Thymus (tissue), 11 donors: ENCODE results near the gene PTMS. TPM values are rescaled to one million over a fixed set of nuclear protein-coding genes. Genes with fewer than 3 reads are reported as not detected.

Experiments used
- DNase-seq, 9 donors: peaks; one replicate each; pipeline ENCODE4 v3.0.0-alpha.2; 2013; ENCODE audit warnings: low spot score in 9 of 9, low read depth in 6 of 9, missing footprints in 1 of 9
- H3K27ac ChIP-seq, 2 donors: one replicate each; pipeline ENCODE4 v1.5.1; 2013; ENCODE audit warnings: control low read depth in 1 of 2, low read depth in 1 of 2, low read length in 1 of 2, mild to moderate bottlenecking in 1 of 2, moderate library complexity in 1 of 2
- H3K27me3 ChIP-seq, 2 donors: one replicate each; pipeline ENCODE4 v1.5.1; 2013; ENCODE audit warnings: low read length in 1 of 2; ENCODE audit not compliant: control insufficient read depth in 2 of 2, insufficient read depth in 1 of 2
- H3K36me3 ChIP-seq, 2 donors: one replicate each; pipeline ENCODE4 v1.5.1; 2013; ENCODE audit warnings: low read length in 1 of 2, mild to moderate bottlenecking in 1 of 2, moderate library complexity in 1 of 2; ENCODE audit not compliant: control insufficient read depth in 2 of 2, insufficient read depth in 2 of 2
- H3K4me1 ChIP-seq, 2 donors: one replicate each; pipeline ENCODE4 v1.5.1; 2013; ENCODE audit warnings: low read length in 2 of 2; ENCODE audit not compliant: control insufficient read depth in 2 of 2, insufficient read depth in 2 of 2
- H3K4me3 ChIP-seq, 2 donors: one replicate each; pipeline ENCODE4 v1.5.1; 2013; ENCODE audit warnings: low read length in 2 of 2, control low read depth in 1 of 2, mild to moderate bottlenecking in 1 of 2
- H3K9me3 ChIP-seq, 2 donors: one replicate each; pipeline ENCODE4 v1.5.1; 2013; ENCODE audit warnings: low read length in 1 of 2, mild to moderate bottlenecking in 1 of 2; ENCODE audit not compliant: control insufficient read depth in 2 of 2, insufficient read depth in 1 of 2
- WGBS: extraction: QIAGEN DNeasy Blood & Tissue Kit; methylation state at CpG from one replicate; pipeline ENCODE4 v1.1.7; 2013; 5-methylcytosine and 5-hydroxymethylcytosine counted together
- polyA plus RNA-seq: library from polyadenylated mRNA; stranded (reverse); fragments of 200-250 nt; gene quantifications from one replicate; pipeline ENCODE4 v1.2.3, GENCODE V29; 2013
- total RNA-seq: library from RNA; stranded (reverse); fragments of 120-200 nt; gene quantifications from one replicate; pipeline ENCODE4 v1.2.4, GENCODE V29; 2013
- donor health status: healthy.

Gene PTMS
- total and polyA plus RNA-seq, 2 donors = 21.9 to 186 TPM

DNA sequence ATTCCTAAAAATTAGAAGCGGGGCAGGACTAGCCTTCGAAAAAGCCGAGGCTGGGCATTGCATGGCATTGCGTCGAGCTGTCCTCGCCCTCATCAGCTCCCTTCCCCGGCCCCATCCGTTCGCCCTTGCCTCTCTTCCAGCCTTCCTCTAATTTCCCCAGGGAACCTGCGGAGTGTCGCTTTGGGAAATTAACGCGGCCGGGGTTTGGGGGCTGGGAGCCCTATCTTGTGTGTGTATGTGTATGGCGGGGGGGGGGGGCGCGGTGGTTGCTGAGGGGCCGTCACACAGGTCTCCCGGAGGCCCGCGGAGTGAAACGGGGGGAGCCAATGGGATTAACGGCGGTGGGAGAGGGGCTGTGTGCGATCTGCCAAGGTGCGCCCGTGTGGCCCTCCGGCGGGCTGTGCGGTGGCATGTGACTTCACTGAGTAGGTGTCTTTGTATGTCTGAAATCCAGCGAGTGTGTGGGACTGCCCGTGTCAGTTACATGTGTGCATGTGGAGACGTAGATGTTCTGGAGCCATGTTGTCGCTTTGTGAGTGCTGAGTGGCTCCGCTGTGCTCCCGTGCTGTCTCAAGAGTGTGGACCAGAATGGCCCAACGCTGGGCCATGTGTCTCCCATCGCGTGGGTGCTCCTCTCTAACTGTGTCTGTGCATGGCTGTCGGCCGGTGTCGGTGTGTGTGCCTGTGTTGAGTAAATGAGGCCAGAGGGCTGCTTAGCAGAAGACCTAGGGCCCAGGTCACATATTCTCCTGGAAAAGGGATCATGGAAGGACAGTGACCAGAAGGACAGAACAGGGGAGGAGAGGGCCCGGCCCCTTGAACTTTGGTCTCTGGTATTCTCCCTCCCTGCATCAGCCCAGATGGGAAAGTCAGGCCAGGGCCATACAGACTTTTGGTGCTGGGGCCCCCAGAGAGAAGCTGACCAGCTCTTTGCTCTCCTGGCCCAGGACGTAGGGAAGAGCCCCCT lies 1.5 kb downstream of the PTMS start:
- no peaks in the 10 kb centered on the region for H3K36me3 ChIP-seq
- peak overlapping the region; percentile 52 to 82 for H3K4me3 ChIP-seq
- WGBS = 41% methylated on average over 44 of the region's 44 CpGs
- H3K27me3 ChIP-seq = peaks cover 17 to 86% of the 10 kb centered on the region in 2 donors
- peaks cover 38 to 75% of the 10 kb centered on the region in 2 donors for H3K4me1 ChIP-seq
- peaks cover 0 to 3% of the 10 kb centered on the region in 2 donors for H3K9me3 ChIP-seq
- DNase-seq = no peak
- H3K27ac ChIP-seq = no peak overlapping the region

DNA sequence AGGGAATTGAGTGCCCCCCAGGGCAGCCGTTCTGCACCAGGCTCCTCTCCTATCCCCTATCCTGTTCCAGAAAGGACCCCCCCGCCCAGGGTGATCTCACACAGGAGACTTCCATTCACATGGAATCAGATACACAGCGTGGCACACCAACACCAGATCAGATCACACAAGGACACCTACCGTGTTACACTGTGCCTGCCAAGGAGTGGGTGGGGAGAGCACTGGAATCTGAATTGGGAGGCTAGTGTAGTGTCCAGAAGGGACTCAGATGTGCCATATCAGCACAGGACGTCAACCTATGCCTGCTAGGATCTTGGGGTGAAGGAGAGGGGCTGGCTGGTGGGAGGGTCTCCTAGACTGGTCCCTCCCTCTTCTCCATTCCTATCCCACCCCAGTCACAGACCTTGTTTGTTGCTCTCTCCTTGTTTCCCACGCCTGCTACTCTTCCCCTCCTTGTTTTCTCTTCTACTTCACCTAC lies 2.3 kb downstream of the PTMS start:
- 94% methylated on average over 6 of the region's 6 CpGs for WGBS
- Histone ChIP-seq H3K4me3 (no peak overlapping the region), H3K4me1 (peaks cover 40 to 82% of the 10 kb centered on the region in 2 donors), H3K27me3 (peaks cover 25 to 94% of the 10 kb centered on the region in 2 donors), H3K27ac (no peak overlapping the region), H3K36me3 (no peaks in the 10 kb centered on the region), H3K9me3 (peaks cover 0 to 3% of the 10 kb centered on the region in 2 donors)
- DNase-seq = no peak

DNA sequence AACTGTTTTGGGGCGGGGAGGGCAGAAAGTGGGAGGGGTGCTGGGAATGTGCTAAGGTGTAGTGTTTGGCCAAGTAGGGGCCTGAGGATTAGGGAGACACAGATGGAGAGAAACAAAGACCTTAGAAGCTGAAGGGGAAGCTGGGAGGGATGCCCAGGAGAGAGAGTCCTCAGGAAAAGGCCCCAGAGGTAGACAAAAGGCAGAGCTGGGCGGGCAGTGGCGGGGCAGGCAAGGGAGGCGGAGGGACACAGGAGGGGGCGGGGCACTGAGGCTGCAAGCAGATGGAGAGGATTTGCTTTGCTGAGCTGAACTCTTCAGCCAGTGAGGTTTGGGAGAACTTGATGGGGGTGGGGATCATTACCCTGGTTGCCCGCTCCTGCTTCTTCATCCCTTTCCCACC lies 2.8 kb downstream of the PTMS start:
- Histone ChIP-seq H3K27ac (no peak overlapping the region), H3K4me1 (peaks cover 44 to 80% of the 10 kb centered on the region in 2 donors), H3K9me3 (peaks cover 0 to 3% of the 10 kb centered on the region in 2 donors), H3K27me3 (peaks cover 29 to 94% of the 10 kb centered on the region in 2 donors), H3K36me3 (no peaks in the 10 kb centered on the region), H3K4me3 (no peak overlapping the region)
- 94% methylated on average over 6 of the region's 6 CpGs for WGBS
- no peak for DNase-seq

DNA sequence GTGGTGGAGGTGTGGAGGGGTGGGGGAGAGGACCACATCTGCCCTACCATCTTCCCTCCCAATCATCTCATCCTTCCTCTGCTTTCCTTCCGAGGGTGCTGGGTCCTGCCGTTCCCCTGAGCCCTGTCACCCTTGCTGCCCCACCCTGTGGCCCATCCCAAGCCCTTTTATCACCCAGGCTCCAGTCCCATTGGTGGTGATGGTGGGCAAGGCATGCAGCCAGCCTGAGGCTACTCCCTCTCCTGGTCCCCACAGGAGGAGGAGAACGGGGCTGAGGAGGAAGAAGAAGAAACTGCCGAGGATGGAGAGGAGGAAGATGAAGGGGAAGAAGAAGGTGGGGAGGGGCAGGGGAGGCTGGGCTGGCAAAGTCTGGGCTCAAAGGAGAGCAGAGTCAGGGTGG lies 3.5 kb downstream of the PTMS start:
- H3K4me1 ChIP-seq = peaks cover 39 to 80% of the 10 kb centered on the region in 2 donors
- 83% methylated on average over 4 of the region's 4 CpGs for WGBS

DNA sequence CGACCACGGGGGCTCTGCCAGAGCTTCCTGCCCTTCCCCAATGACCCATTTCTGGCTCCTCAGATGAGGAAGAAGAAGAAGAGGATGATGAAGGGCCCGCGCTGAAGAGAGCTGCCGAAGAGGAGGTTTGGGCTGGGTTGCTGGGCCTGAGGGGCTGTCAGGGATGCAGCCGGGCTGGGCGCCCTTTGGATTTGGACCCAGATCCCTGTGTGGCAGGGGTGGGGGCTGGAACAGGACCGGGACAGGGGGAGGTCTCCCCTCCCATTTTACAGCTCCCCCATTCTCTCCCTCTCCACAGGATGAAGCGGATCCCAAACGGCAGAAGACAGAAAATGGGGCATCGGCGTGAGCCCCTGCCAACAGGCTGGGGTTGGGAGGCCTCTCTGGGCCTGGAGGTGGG lies 3.9 kb downstream of the PTMS start:
- H3K27me3 ChIP-seq = peaks cover 29 to 94% of the 10 kb centered on the region in 2 donors
- H3K4me1 ChIP-seq = peaks cover 37 to 80% of the 10 kb centered on the region in 2 donors
- 92% methylated on average over 12 of the region's 12 CpGs for WGBS
- no peak overlapping the region for H3K4me3 ChIP-seq
- no peak overlapping the region for H3K27ac ChIP-seq
- H3K36me3 ChIP-seq = no peaks in the 10 kb centered on the region
- H3K9me3 ChIP-seq = peaks cover 0 to 3% of the 10 kb centered on the region in 2 donors
- no peak for DNase-seq

More for the DNA sequence above, 3.5 kb downstream of the PTMS start:
- Histone ChIP-seq H3K36me3 (no peaks in the 10 kb centered on the region), H3K27ac (no peak overlapping the region), H3K4me3 (no peak overlapping the region), H3K9me3 (peaks cover 0 to 3% of the 10 kb centered on the region in 2 donors), H3K27me3 (peaks cover 32 to 94% of the 10 kb centered on the region in 2 donors)
- no peak for DNase-seq

DNA sequence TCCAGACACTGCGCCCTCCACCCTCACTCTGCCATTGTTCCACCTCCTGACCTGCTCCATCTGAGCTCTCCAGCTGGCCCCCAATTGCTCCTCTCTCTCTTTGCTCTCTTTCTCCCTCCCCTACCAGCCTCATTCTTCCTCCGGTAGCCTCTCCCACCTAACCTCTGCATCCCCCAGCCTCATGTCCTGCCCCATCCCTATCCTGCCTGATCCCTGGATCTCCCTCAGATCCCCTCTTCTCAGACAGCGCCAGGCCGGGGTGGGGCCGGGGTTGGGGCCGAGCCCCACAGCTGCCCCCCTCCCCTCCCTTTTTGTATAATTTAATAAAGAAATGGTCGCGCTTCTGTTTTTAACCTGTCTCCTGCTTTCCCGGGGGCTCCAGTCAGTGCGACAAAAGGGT lies 4.4 kb downstream of the PTMS start:
- Histone ChIP-seq H3K4me3 (no peak overlapping the region), H3K27ac (no peak overlapping the region), H3K36me3 (no peaks in the 10 kb centered on the region), H3K9me3 (peaks cover 0 to 3% of the 10 kb centered on the region in 2 donors), H3K4me1 (peaks cover 33 to 80% of the 10 kb centered on the region in 2 donors), H3K27me3 (peaks cover 24 to 94% of the 10 kb centered on the region in 2 donors)
- DNase-seq = no peak
- WGBS = 97% methylated on average over 10 of the region's 10 CpGs

DNA sequence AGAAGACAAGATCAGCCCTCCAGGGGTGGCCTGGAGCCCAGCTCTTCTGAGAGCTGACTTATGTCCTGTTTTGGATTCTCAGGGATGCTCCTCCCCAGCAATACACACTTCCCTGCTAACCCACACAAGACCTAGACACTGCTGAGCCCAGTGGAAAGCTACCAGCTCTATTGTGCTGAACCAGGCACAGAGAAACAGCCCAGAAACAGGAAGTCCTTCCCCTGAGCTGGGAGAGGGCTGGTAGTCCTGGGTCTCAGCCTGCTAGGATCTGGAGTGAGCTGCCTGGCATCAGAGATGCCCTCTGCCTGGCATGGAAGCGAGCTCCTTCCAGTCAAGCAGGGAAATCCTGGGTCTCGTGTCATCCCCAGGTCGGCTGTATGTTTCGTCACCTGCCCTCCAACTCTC lies 4.9 kb downstream of the PTMS start:
- Histone ChIP-seq H3K27ac (no peak overlapping the region), H3K36me3 (no peaks in the 10 kb centered on the region), H3K9me3 (peaks cover 0 to 3% of the 10 kb centered on the region in 2 donors), H3K4me1 (peaks cover 30 to 78% of the 10 kb centered on the region in 2 donors), H3K27me3 (peaks cover 20 to 94% of the 10 kb centered on the region in 2 donors), H3K4me3 (no peak overlapping the region)
- DNase-seq = no peak
- 91% methylated on average over 4 of the region's 4 CpGs for WGBS

DNA sequence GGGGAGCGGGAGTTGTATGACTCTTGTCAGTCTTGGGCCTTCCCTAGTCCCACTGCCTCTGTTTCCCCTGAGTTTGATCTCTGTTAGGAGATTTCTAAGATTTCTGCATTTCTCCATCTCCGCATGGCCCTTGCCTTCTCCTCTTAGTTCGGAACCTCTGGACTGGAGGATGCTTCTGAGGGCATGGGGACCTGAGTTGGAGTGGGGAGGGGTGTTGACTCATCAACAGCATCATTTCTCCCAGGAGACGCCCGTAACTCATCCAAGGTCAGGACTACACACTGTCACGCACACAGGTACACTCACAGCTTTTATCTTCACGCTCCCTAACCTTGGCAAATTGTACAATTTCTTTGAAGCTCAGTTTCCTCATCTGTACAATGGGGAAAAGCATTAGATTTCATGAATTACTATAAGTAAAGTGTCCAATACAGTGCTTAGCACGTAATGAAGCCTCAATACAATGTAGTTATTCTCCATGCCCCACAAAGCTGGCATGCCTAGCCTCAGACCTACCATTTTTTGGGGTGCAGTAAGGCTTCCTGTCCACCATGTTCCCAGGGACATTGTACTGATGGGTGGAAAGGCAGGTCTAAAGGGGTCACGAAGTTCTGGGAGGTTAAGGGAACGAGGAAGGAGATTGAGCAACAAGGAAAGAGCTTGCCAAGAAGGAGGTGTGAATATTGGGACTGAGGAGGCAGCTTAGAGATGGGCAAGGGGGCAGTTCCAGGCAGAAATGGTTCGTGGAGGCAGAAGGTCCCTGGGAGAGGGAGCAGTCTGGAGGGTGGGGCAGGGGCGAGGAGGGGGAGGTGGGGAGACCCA lies 5.6 kb downstream of the PTMS start:
- WGBS = 80% methylated on average over 12 of the region's 12 CpGs
- H3K4me1 ChIP-seq = peaks cover 30 to 78% of the 10 kb centered on the region in 2 donors
- peaks cover 0 to 3% of the 10 kb centered on the region in 2 donors for H3K9me3 ChIP-seq
- H3K27me3 ChIP-seq = peaks cover 20 to 98% of the 10 kb centered on the region in 2 donors
- H3K36me3 ChIP-seq = no peaks in the 10 kb centered on the region
- no peak overlapping the region for H3K27ac ChIP-seq
- no peak overlapping the region for H3K4me3 ChIP-seq
- no peak for DNase-seq
